ENCODE data around the gene UGT1A6.

DNA sequence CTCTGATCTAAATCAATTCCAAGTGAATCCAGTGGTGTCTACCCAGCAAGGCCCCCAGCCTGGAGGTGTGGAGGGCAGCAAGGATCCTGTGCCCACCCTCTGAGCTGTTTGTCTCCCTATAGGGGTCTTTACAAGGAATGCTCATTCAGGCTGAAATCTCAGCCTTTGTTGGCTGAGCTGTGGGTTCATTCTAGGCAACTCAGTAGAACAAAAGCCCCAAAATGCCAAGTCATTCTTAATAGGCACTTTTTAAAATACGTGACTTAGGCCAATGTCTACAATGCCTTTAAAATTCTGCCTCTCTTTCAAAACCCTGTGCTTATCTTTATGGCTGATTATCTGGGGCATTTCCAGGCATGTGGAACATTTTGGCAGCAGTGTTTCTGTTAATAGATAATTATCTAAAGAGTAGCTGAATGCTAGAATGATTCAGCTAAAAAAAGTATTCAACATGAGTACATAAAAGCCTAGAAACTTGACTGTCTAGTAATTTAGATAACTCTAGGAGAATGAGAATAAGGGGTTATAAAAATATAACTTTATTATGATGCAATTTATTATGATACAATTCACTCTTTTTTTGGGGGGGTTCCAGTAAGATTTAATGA lies 7.4 kb downstream of the UGT1A6 start:
- TF ChIP-seq, protein P1, sequence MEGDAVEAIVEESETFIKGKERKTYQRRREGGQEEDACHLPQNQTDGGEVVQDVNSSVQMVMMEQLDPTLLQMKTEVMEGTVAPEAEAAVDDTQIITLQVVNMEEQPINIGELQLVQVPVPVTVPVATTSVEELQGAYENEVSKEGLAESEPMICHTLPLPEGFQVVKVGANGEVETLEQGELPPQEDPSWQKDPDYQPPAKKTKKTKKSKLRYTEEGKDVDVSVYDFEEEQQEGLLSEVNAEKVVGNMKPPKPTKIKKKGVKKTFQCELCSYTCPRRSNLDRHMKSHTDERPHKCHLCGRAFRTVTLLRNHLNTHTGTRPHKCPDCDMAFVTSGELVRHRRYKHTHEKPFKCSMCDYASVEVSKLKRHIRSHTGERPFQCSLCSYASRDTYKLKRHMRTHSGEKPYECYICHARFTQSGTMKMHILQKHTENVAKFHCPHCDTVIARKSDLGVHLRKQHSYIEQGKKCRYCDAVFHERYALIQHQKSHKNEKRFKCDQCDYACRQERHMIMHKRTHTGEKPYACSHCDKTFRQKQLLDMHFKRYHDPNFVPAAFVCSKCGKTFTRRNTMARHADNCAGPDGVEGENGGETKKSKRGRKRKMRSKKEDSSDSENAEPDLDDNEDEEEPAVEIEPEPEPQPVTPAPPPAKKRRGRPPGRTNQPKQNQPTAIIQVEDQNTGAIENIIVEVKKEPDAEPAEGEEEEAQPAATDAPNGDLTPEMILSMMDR (IDR thresholded peaks at IDR 0.05) = no peak
- no peak for TF ChIP-seq POLR2A (IDR thresholded peaks at IDR 0.05)

All from right lobe of liver (tissue), 4 donors.